Keratinocyte (primary cell): ENCODE measurements around the gene TFDP1. TPM values are rescaled to one million over a fixed set of nuclear protein-coding genes. Genes with fewer than 3 reads are reported as not detected.

Source experiments
- DNase-seq: peaks from one replicate; pipeline ENCODE4 v3.0.0-alpha.2; 2011; ENCODE audit warnings: low read depth, missing footprints, low spot score
- FAIRE-seq: peaks from 2 replicates; lab custom pipeline; 2011; peaks lifted over from hg19 to GRCh38; lab: Jason Lieb, UNC
- H2AFZ ChIP-seq: 2 replicates; pipeline ENCODE4 v1.6.0; 2012; ENCODE audit warnings: low read length, control low read depth, inconsistent platforms; ENCODE audit not compliant: control insufficient read depth
- H3K27ac ChIP-seq: 2 replicates; pipeline ENCODE4 v1.5.1; 2011; ENCODE audit warnings: low read length; ENCODE audit not compliant: control insufficient read depth, insufficient read depth
- H3K27me3 ChIP-seq: 3 replicates; pipeline ENCODE4 v1.6.0; 2011; ENCODE audit warnings: low read length; ENCODE audit not compliant: control insufficient read depth, insufficient read depth; ENCODE audit errors: extremely low read depth
- H3K36me3 ChIP-seq, 2 experiments: 2 replicates in 1 of 2; 3 replicates in 1 of 2; pipeline ENCODE4 v1.5.1; 2011; ENCODE audit warnings: low read length in 2 of 2, mild to moderate bottlenecking in 1 of 2; ENCODE audit not compliant: control insufficient read depth in 2 of 2, insufficient read depth in 2 of 2; ENCODE audit errors: extremely low read depth in 1 of 2
- H3K4me1 ChIP-seq: 3 replicates; pipeline ENCODE4 v1.5.1; 2011; ENCODE audit warnings: low read length; ENCODE audit not compliant: control insufficient read depth, insufficient read depth; ENCODE audit errors: extremely low read depth
- H3K4me2 ChIP-seq: 3 replicates; pipeline ENCODE4 v1.6.0; 2011; ENCODE audit warnings: low read depth, low read length; ENCODE audit not compliant: control insufficient read depth, insufficient read depth; ENCODE audit errors: extremely low read depth
- H3K4me3 ChIP-seq, 3 experiments: fragments of 200-600 bp in 1 of 3; sonication (generic) in 1 of 3; 2 replicates in 2 of 3; 3 replicates in 1 of 3; pipeline ENCODE4 v1.5.1; 2011 to 2016; ENCODE audit warnings: low read length in 3 of 3, mild to moderate bottlenecking in 3 of 3, control low read depth in 2 of 3, inconsistent platforms in 1 of 3, low read depth in 1 of 3, mixed read lengths in 1 of 3, mixed run types in 1 of 3, moderate library complexity in 1 of 3; ENCODE audit not compliant: control insufficient read depth in 2 of 3, insufficient read depth in 2 of 3; ENCODE audit errors: extremely low read depth in 1 of 3
- H3K79me2 ChIP-seq: 2 replicates; pipeline ENCODE4 v1.6.0; 2012; ENCODE audit warnings: low read length; ENCODE audit not compliant: control insufficient read depth, insufficient read depth
- H3K9ac ChIP-seq: 3 replicates; pipeline ENCODE4 v1.6.0; 2011; ENCODE audit warnings: low read length; ENCODE audit not compliant: control insufficient read depth, insufficient read depth; ENCODE audit errors: extremely low read depth
- H3K9me1 ChIP-seq: 3 replicates; pipeline ENCODE4 v1.6.0; 2011; ENCODE audit warnings: low read length; ENCODE audit not compliant: control insufficient read depth, insufficient read depth; ENCODE audit errors: extremely low read depth
- H3K9me3 ChIP-seq: 2 replicates; pipeline ENCODE4 v1.5.1; 2012; ENCODE audit warnings: low read depth, low read length; ENCODE audit not compliant: control insufficient read depth
- H4K20me1 ChIP-seq: 3 replicates; pipeline ENCODE4 v1.6.0; 2011; ENCODE audit warnings: low read length; ENCODE audit not compliant: control insufficient read depth, insufficient read depth; ENCODE audit errors: extremely low read depth
- CTCF ChIP-seq, 3 experiments: IDR thresholded peaks in 1 of 3; conservative IDR thresholded peaks in 1 of 3; optimal IDR thresholded peaks in 1 of 3; 2 replicates in 2 of 3; 3 replicates in 1 of 3; pipeline versions ENCODE3 to v1.5.1; 2011; ENCODE audit warnings: low read length in 3 of 3, mild to moderate bottlenecking in 3 of 3, moderate library complexity in 2 of 3, control low read depth in 1 of 3, inconsistent platforms in 1 of 3; ENCODE audit not compliant: insufficient read depth in 2 of 3; ENCODE audit errors: extremely low read depth in 1 of 3
- EZH2 ChIP-seq: IDR thresholded peaks from one replicate; pipeline ENCODE4 v1.6.1; 2012; ENCODE audit warnings: inconsistent platforms, mild to moderate bottlenecking, low read length, moderate library complexity
- dilution Hi-C: fragments of 300-500 bp; cut with MboI; formaldehyde crosslinking; loops from one replicate; pipeline ENCODE4 v1.7.0; 2020; ENCODE audit warnings: low sequenced_read_pairs; ENCODE audit not compliant: extremely low pct_ligation_motif_present
- polyA plus RNA-seq, 5 experiments: library from polyadenylated mRNA; depleted of rRNA in 3 of 5; stranded (reverse) in 3 of 5; stranded (forward) in 1 of 5; unstranded in 1 of 5; fragments of >200 nt; gene quantifications; 1 replicate in 1 of 5; 2 replicates in 3 of 5; 3 replicates in 1 of 5; pipeline versions ENCODE4 v1.2.1 to v1.2.3, GENCODE V29; 2011 to 2012; ENCODE audit warnings: missing spikeins in 2 of 5, low read depth in 1 of 5, low replicate concordance in 1 of 5

TFDP1 gene
- polyA plus RNA-seq, 1 donor (not counting 4 experiments of a cell fraction or from before 2014, with no cell fraction given): 105 TPM

- Histone ChIP-seq H3K4me3 (no peak overlapping the region), H3K9me1 (no peaks in the 10 kb centered on the region), H2AFZ (no peak overlapping the region), H3K36me3 (peaks cover 8% of the 10 kb centered on the region in 2 experiments), H3K4me1 (peaks cover 5% of the 10 kb centered on the region), H3K79me2 (peaks cover 20% of the 10 kb centered on the region), H4K20me1 (peaks cover 2% of the 10 kb centered on the region), H3K4me2 (no peak overlapping the region), H3K9ac (no peak overlapping the region), H3K27me3 (no peaks in the 10 kb centered on the region), H3K9me3 (no peaks in the 10 kb centered on the region), H3K27ac (no peak overlapping the region)
- DNase-seq (no peak), FAIRE-seq (no peak)
- dilution Hi-C loops: no loop called here
- no peak for TF ChIP-seq CTCF (optimal IDR thresholded peaks at IDR 0.05 in 1 of 3, IDR thresholded peaks at IDR 0.05 in 1 of 3, conservative IDR thresholded peaks at IDR 0.05 in 1 of 3; ENCODE audit: extremely low read depth in 1 of 3, insufficient read depth in 2 of 3, low read length in 3 of 3)
- no peak for TF ChIP-seq EZH2
These were observed 36.3 kb upstream of the TFDP1 start for GRCh38 chr13:113548171-113548641.

GRCh38 chr13:113548778-113549621 is 35.6 kb upstream of the TFDP1 start:
- H3K4me1 ChIP-seq: peaks cover 5% of the 10 kb centered on the region
- H3K27me3 ChIP-seq: no peaks in the 10 kb centered on the region
- peaks cover 8% of the 10 kb centered on the region in 2 experiments for H3K36me3 ChIP-seq
- H2AFZ ChIP-seq: no peak overlapping the region
- TF ChIP-seq EZH2 (no peak), CTCF (optimal IDR thresholded peaks at IDR 0.05 in 1 of 3, IDR thresholded peaks at IDR 0.05 in 1 of 3, conservative IDR thresholded peaks at IDR 0.05 in 1 of 3; ENCODE audit: extremely low read depth in 1 of 3, insufficient read depth in 2 of 3, low read length in 3 of 3) (no peak)
- H3K9me1 ChIP-seq: no peaks in the 10 kb centered on the region
- no peak overlapping the region for H3K9ac ChIP-seq
- no peaks in the 10 kb centered on the region for H3K9me3 ChIP-seq
- H4K20me1 ChIP-seq: peaks cover 2% of the 10 kb centered on the region
- H3K4me2 ChIP-seq: no peak overlapping the region
- H3K27ac ChIP-seq: no peak overlapping the region
- H3K79me2 ChIP-seq: peaks cover 18% of the 10 kb centered on the region
- dilution Hi-C loops: no loop called here
- no peak for DNase-seq
- no peak overlapping the region for H3K4me3 ChIP-seq
- no peak for FAIRE-seq
